Measurements from ENCODE around the gene B3GLCT.

GRCh38 chr13:31168736-31169135 is 31.0 kb upstream of the B3GLCT start:
- TF ChIP-seq CTCF (IDR thresholded peaks at IDR 0.05) (no peak), POLR2A (IDR thresholded peaks at IDR 0.05) (no peak), POLR2AphosphoS5 (IDR thresholded peaks at IDR 0.05) (no peak)

Measured in breast epithelium (tissue), 3 donors.